GM12878 (cell line): ENCODE data around the gene SHCBP1L. TPM values are rescaled to one million over a fixed set of nuclear protein-coding genes. Genes with fewer than 3 reads are reported as not detected.

ENCODE experiments used
- ATAC-seq: fragments of 200-7000 bp; cut with Tn5 transposase; 3 replicates; pipeline ENCODE4 v1.9.1; 2020; ENCODE audit warnings: mild to moderate bottlenecking, moderate library complexity
- BruUV-seq: library from RNA; stranded (reverse); fragments of 400-500 nt; replicated peaks from 2 replicates; lab custom pipeline; 2021; lab: Mats Ljungman, UMichigan
- CTCF ChIA-PET: fragments of 300-600 bp; sonication (Branson Sonifier 250); formaldehyde crosslinking; extraction: SDS; loops from one replicate; lab custom pipeline; 2021; ENCODE audit warnings: inconsistent platforms; lab: Yijun Ruan, JAX
- POLR2A ChIA-PET: fragments of 350-600 bp; formaldehyde crosslinking; extraction: SDS; loops from one replicate; lab custom pipeline; 2021; ENCODE audit warnings: inconsistent platforms; lab: Charles Lee
- RAD21 ChIA-PET: fragments of 300-600 bp; sonication (Branson Sonifier 250); formaldehyde crosslinking; loops from one replicate; lab custom pipeline; 2023; ENCODE audit warnings: antibody characterized with exemption; ENCODE audit not compliant: unreplicated experiment; lab: Charles Lee
- SMC1A ChIA-PET: fragments of 300-600 bp; sonication (Branson Sonifier 250); formaldehyde crosslinking; loops from one replicate; lab custom pipeline; 2023; ENCODE audit not compliant: unreplicated experiment, uncharacterized antibody; lab: Charles Lee
- DNase-seq: peaks from one replicate; pipeline ENCODE4 v3.0.0-alpha.2; 2011; ENCODE audit warnings: low read depth, low spot score
- FAIRE-seq: peaks from 3 replicates; lab custom pipeline; 2011; peaks lifted over from hg19 to GRCh38; lab: Jason Lieb, UNC
- H2AFZ ChIP-seq: 2 replicates; pipeline ENCODE4 v1.6.0; 2011; ENCODE audit warnings: low read depth, low read length, control low read depth; ENCODE audit not compliant: control insufficient read depth
- H3K27ac ChIP-seq: 2 replicates; pipeline ENCODE4 v1.5.1; 2011; ENCODE audit warnings: control low read depth; ENCODE audit not compliant: control insufficient read depth, insufficient read depth
- H3K27me3 ChIP-seq, 2 experiments: replicated peaks in 1 of 2; 2 replicates each; pipeline versions ENCODE4 v1.6.0 to v1.6.1; 2011; ENCODE audit warnings: low read length in 1 of 2; ENCODE audit not compliant: control insufficient read depth in 2 of 2, insufficient read depth in 2 of 2
- H3K36me3 ChIP-seq, 2 experiments: 2 replicates each; pipeline ENCODE4 v1.5.1; 2011; ENCODE audit warnings: low read length in 1 of 2; ENCODE audit not compliant: control insufficient read depth in 2 of 2, insufficient read depth in 2 of 2
- H3K4me1 ChIP-seq: 2 replicates; pipeline ENCODE4 v1.6.1; 2011; ENCODE audit warnings: mild to moderate bottlenecking, low read length, moderate library complexity, mixed read lengths; ENCODE audit not compliant: control insufficient read depth, insufficient read depth
- H3K4me2 ChIP-seq: 2 replicates; pipeline ENCODE4 v1.6.0; 2011; ENCODE audit warnings: control low read depth; ENCODE audit not compliant: control insufficient read depth, insufficient read depth
- H3K4me3 ChIP-seq: fragments of 200-600 bp; sonication (generic); 2 replicates; pipeline ENCODE4 v1.5.1; 2016
- H3K79me2 ChIP-seq: 2 replicates; pipeline ENCODE4 v1.6.0; 2011; ENCODE audit warnings: low read length; ENCODE audit not compliant: control insufficient read depth, insufficient read depth
- H3K9ac ChIP-seq: 2 replicates; pipeline ENCODE4 v1.8.0; 2011; ENCODE audit warnings: low read length, control low read depth, mixed read lengths; ENCODE audit not compliant: control insufficient read depth, insufficient read depth
- H3K9me3 ChIP-seq: replicated peaks from 3 replicates; pipeline ENCODE4 v1.5.1; 2011; ENCODE audit warnings: mild to moderate bottlenecking, low read length; ENCODE audit not compliant: control insufficient read depth, insufficient read depth
- H4K20me1 ChIP-seq: 2 replicates; pipeline ENCODE4 v1.6.0; 2011; ENCODE audit not compliant: control insufficient read depth, insufficient read depth
- ATF7 ChIP-seq: fragments of 450-650 bp; IDR thresholded peaks from 2 replicates; pipeline ENCODE4 v1.6.1; 2016; ENCODE audit warnings: low read depth, mild to moderate bottlenecking
- FOXK2 ChIP-seq: fragments of 450-650 bp; IDR thresholded peaks from 2 replicates; pipeline ENCODE4 v1.6.1; 2017; ENCODE audit warnings: mild to moderate bottlenecking, moderate library complexity
- LARP7 ChIP-seq: fragments of 450-650 bp; IDR thresholded peaks from 2 replicates; pipeline ENCODE4 v1.6.1; 2017; ENCODE audit warnings: mild to moderate bottlenecking
- NR2C1 ChIP-seq: fragments of 450-650 bp; IDR thresholded peaks from 2 replicates; pipeline ENCODE4 v1.6.1; 2017; ENCODE audit warnings: antibody characterized with exemption, mild to moderate bottlenecking, moderate library complexity
- WGBS: methylation state at CpG from one replicate; pipeline ENCODE4 v1.1.6; 2016; ENCODE audit warnings: low lambda C conversion rate; ENCODE audit not compliant: insufficient replicate concordance, insufficient coverage; ENCODE audit errors: missing lambda C conversion rate; 5-methylcytosine and 5-hydroxymethylcytosine counted together
- in situ Hi-C: fragments of 300-500 bp; cut with MboI; formaldehyde crosslinking; loops from 9 replicates; pipeline ENCODE4 v1.14.3; 2018; ENCODE audit warnings: mixed read lengths
- intact Hi-C: fragments of 100-400 bp; cut with micrococcal nuclease; formaldehyde crosslinking; loops from one replicate; pipeline ENCODE4 v1.14.2; 2022; ENCODE audit not compliant: unreplicated experiment
- polyA plus RNA-seq, 11 experiments: library from polyadenylated mRNA; depleted of rRNA in 4 of 11; unstranded in 6 of 11; stranded (reverse) in 5 of 11; fragments of >200 nt; fragmentation: Nextera tagmentation in 4 of 11; fragmentation: Illumina TruSeq in 1 of 11; extraction: Ambion mirVana in 4 of 11; extraction: Trizol in 1 of 11; gene quantifications; 1 replicate in 1 of 11; 2 replicates in 10 of 11; pipeline versions ENCODE4 v1.2.1 to v1.2.3, GENCODE V29; 2011 to 2016; ENCODE audit warnings: inconsistent platforms in 2 of 11, missing spikeins in 2 of 11, low read depth in 1 of 11
- total RNA-seq, 4 experiments: library from RNA; depleted of rRNA in 3 of 4; stranded (reverse); fragments of >200 nt in 3 of 4; fragmentation: Illumina TruSeq in 1 of 4; extraction: Trizol in 1 of 4; gene quantifications; 2 replicates each; pipeline versions ENCODE4 v1.2.1 to v1.2.3, GENCODE V29; 2013 to 2021
- TF ChIP-seq, protein P1 (sequence below): IDR thresholded peaks from 2 replicates; pipeline ENCODE4 v1.6.1; 2012; ENCODE audit warnings: improper control_type of control experiment, low read depth, low read length; ENCODE audit not compliant: insufficient replicate concordance
- TF ChIP-seq, protein P2 (sequence below): fragments of 450-650 bp; IDR thresholded peaks from 2 replicates; pipeline ENCODE4 v1.6.1; 2016; ENCODE audit warnings: mild to moderate bottlenecking, moderate library complexity, borderline replicate concordance

SHCBP1L gene
- total and polyA plus RNA-seq, 10 of the 15 experiments (the other 5 are each of a cell fraction or from before 2014, with no cell fraction given): not detected

DNA sequence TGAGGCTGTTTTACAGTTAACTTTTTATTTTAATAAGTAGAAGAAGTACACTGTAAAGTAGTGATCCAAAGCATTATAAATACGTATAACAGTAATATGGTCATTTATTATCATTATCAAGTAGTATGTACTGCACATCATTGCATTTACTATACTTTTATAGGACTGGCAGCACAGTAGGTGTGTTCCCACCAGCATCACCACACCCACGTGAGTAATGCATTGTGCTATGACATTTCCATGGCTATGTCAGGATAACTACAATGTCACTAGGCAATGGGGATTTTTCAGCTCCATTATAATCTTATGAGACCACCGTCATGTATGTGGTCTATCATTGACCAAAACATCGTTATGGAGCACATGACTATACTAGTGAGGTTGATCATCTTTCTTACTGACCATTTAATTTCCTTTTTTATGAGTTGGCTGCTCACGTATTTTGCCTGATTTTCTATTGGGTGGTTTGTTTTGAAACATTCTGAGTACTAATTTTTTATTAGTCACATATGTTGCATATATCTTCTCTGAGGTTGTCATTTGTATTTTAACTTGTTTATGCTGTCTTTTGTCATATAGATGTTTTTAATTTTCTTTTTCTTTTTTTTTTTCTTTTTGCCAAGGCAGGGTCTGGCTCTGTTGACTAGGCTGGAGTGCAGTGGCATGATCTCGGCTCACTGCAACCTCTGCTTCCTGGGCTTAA is 25.3 kb upstream of the SHCBP1L start:
- H3K9ac ChIP-seq: no peak overlapping the region
- H3K4me1 ChIP-seq: no peaks in the 10 kb centered on the region
- DNase-seq (no peak), FAIRE-seq (no peak), ATAC-seq (no peak)
- H3K4me3 ChIP-seq: no peak overlapping the region
- no peaks in the 10 kb centered on the region for H3K79me2 ChIP-seq
- RAD21 ChIA-PET: no interaction called here
- H4K20me1 ChIP-seq: no peaks in the 10 kb centered on the region
- no peak overlapping the region for H3K27ac ChIP-seq
- POLR2A ChIA-PET: interaction anchor here (1.1 kb wide), 1 partner anchor 158 kb away, joined by 3 read pairs; no protein-coding TSS in a partner anchor
- intact Hi-C loops (no loop called here), in situ Hi-C loops (no loop called here)
- BruUV-seq: no TSS peak
- no peaks in the 10 kb centered on the region for H3K9me3 ChIP-seq
- no peak overlapping the region for H2AFZ ChIP-seq
- CTCF ChIA-PET: interaction anchor here (0.8 to 1.2 kb wide), 3 partner anchors 8 to 93 kb away, joined by 3 to 7 read pairs (median 3); no protein-coding TSS in a partner anchor
- no peaks in the 10 kb centered on the region for H3K36me3 ChIP-seq
- WGBS: 27% methylated on average over 6 of the region's 6 CpGs
- SMC1A ChIA-PET: interaction anchor here (0.8 to 1.8 kb wide), 4 partner anchors 9 to 536 kb away, joined by 3 to 5 read pairs (median 4); no protein-coding TSS in a partner anchor
- H3K27me3 ChIP-seq: no peaks in the 10 kb centered on the region
- no peak overlapping the region for H3K4me2 ChIP-seq
- TF ChIP-seq LARP7: no peak

DNA sequence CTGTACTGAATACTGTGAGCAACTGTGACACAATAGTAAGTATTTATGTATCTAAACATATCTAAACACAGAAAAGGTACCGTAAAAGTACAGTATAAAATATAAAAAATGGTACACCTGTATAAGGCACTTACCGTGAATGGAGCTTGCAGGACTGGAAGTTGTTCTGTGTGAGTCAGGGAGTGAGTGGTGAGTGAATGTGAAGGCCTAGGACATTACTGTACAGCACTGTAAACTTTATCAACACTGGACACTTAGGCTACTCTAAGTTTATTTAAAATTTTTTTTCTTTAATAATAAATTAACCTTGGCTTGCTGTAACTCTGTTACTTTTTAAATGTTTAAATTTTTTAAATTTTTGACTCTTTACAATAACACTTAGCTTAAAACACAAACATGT is 24.5 kb upstream of the SHCBP1L start:
- Histone ChIP-seq H3K4me1 (no peaks in the 10 kb centered on the region), H2AFZ (no peak overlapping the region), H3K27ac (no peak overlapping the region), H3K79me2 (no peaks in the 10 kb centered on the region), H3K9me3 (no peaks in the 10 kb centered on the region), H3K9ac (no peak overlapping the region), H4K20me1 (no peaks in the 10 kb centered on the region), H3K4me2 (no peak overlapping the region), H3K4me3 (no peak overlapping the region), H3K27me3 (no peaks in the 10 kb centered on the region), H3K36me3 (no peaks in the 10 kb centered on the region)
- SMC1A ChIA-PET: interaction anchor here (0.8 to 1.8 kb wide), 4 partner anchors 10 to 537 kb away, joined by 3 to 5 read pairs (median 4); no protein-coding TSS in a partner anchor
- ATAC-seq (no peak), DNase-seq (no peak), FAIRE-seq (no peak)
- RAD21 ChIA-PET: no interaction called here
- BruUV-seq: no TSS peak
- WGBS: 56% methylated on average over 2 of the region's 2 CpGs
- POLR2A ChIA-PET: interaction anchor here (1.1 kb wide), 1 partner anchor 159 kb away, joined by 3 read pairs; no protein-coding TSS in a partner anchor
- CTCF ChIA-PET: interaction anchor here (0.8 to 1.2 kb wide), 2 partner anchors 15 to 94 kb away, joined by 3 to 7 read pairs; no protein-coding TSS in a partner anchor
- intact Hi-C loops (no loop called here), in situ Hi-C loops (no loop called here)
- TF ChIP-seq, protein P1, sequence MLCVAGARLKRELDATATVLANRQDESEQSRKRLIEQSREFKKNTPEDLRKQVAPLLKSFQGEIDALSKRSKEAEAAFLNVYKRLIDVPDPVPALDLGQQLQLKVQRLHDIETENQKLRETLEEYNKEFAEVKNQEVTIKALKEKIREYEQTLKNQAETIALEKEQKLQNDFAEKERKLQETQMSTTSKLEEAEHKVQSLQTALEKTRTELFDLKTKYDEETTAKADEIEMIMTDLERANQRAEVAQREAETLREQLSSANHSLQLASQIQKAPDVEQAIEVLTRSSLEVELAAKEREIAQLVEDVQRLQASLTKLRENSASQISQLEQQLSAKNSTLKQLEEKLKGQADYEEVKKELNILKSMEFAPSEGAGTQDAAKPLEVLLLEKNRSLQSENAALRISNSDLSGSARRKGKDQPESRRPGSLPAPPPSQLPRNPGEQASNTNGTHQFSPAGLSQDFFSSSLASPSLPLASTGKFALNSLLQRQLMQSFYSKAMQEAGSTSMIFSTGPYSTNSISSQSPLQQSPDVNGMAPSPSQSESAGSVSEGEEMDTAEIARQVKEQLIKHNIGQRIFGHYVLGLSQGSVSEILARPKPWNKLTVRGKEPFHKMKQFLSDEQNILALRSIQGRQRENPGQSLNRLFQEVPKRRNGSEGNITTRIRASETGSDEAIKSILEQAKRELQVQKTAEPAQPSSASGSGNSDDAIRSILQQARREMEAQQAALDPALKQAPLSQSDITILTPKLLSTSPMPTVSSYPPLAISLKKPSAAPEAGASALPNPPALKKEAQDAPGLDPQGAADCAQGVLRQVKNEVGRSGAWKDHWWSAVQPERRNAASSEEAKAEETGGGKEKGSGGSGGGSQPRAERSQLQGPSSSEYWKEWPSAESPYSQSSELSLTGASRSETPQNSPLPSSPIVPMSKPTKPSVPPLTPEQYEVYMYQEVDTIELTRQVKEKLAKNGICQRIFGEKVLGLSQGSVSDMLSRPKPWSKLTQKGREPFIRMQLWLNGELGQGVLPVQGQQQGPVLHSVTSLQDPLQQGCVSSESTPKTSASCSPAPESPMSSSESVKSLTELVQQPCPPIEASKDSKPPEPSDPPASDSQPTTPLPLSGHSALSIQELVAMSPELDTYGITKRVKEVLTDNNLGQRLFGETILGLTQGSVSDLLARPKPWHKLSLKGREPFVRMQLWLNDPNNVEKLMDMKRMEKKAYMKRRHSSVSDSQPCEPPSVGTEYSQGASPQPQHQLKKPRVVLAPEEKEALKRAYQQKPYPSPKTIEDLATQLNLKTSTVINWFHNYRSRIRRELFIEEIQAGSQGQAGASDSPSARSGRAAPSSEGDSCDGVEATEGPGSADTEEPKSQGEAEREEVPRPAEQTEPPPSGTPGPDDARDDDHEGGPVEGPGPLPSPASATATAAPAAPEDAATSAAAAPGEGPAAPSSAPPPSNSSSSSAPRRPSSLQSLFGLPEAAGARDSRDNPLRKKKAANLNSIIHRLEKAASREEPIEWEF: no peak
- TF ChIP-seq NR2C1 (no peak), FOXK2 (no peak), ATF7 (no peak)
- TF ChIP-seq, protein P2, sequence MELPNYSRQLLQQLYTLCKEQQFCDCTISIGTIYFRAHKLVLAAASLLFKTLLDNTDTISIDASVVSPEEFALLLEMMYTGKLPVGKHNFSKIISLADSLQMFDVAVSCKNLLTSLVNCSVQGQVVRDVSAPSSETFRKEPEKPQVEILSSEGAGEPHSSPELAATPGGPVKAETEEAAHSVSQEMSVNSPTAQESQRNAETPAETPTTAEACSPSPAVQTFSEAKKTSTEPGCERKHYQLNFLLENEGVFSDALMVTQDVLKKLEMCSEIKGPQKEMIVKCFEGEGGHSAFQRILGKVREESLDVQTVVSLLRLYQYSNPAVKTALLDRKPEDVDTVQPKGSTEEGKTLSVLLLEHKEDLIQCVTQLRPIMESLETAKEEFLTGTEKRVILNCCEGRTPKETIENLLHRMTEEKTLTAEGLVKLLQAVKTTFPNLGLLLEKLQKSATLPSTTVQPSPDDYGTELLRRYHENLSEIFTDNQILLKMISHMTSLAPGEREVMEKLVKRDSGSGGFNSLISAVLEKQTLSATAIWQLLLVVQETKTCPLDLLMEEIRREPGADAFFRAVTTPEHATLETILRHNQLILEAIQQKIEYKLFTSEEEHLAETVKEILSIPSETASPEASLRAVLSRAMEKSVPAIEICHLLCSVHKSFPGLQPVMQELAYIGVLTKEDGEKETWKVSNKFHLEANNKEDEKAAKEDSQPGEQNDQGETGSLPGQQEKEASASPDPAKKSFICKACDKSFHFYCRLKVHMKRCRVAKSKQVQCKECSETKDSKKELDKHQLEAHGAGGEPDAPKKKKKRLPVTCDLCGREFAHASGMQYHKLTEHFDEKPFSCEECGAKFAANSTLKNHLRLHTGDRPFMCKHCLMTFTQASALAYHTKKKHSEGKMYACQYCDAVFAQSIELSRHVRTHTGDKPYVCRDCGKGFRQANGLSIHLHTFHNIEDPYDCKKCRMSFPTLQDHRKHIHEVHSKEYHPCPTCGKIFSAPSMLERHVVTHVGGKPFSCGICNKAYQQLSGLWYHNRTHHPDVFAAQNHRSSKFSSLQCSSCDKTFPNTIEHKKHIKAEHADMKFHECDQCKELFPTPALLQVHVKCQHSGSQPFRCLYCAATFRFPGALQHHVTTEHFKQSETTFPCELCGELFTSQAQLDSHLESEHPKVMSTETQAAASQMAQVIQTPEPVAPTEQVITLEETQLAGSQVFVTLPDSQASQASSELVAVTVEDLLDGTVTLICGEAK: no peak
